Activated naive CD4-positive, alpha-beta T cell treated with anti-CD3 and anti-CD28 coated beads for 36 hours (primary cell): ENCODE data around the gene OS9. TPM values are rescaled to one million over a fixed set of nuclear protein-coding genes. Genes with fewer than 3 reads are reported as not detected.

Source experiments
- CTCF ChIA-PET: fragments of 350-600 bp; sonication (Branson Sonifier 250); formaldehyde crosslinking; loops from one replicate; lab custom pipeline; 2021; ENCODE audit warnings: antibody characterized with exemption; lab: Charles Lee
- DNase-seq: peaks from one replicate; pipeline ENCODE4 v3.0.0-alpha.2; 2020
- H3K27ac Mint-ChIP-seq: one replicate; pipeline ENCODE4 v1.8.0; 2021; ENCODE audit warnings: mild to moderate bottlenecking, mixed read lengths
- H3K27me3 Mint-ChIP-seq: one replicate; pipeline ENCODE4 v1.8.0; 2021; ENCODE audit warnings: low read depth, mixed read lengths
- H3K36me3 Mint-ChIP-seq: one replicate; pipeline ENCODE4 v1.8.0; 2021; ENCODE audit warnings: low read depth, mixed read lengths
- H3K4me1 Mint-ChIP-seq: one replicate; pipeline ENCODE4 v1.8.0; 2021; ENCODE audit warnings: low read depth, mixed read lengths
- H3K4me3 Mint-ChIP-seq: one replicate; pipeline ENCODE4 v1.8.0; 2021; ENCODE audit warnings: mild to moderate bottlenecking, moderate library complexity, mixed read lengths
- H3K9me3 Mint-ChIP-seq: one replicate; pipeline ENCODE4 v1.8.0; 2021; ENCODE audit warnings: mixed read lengths
- intact Hi-C: fragments of 100-400 bp; cut with micrococcal nuclease; formaldehyde crosslinking; loops from one replicate; pipeline ENCODE4 v1.15.1; 2023
- total RNA-seq, 2 experiments: library from RNA; stranded (reverse); gene quantifications; one replicate each; pipeline ENCODE4 v1.2.3, GENCODE V29; 2021

Gene OS9
- total RNA-seq, 2 experiments from 2014 or later: 60.7 to 60.9 TPM

DNA sequence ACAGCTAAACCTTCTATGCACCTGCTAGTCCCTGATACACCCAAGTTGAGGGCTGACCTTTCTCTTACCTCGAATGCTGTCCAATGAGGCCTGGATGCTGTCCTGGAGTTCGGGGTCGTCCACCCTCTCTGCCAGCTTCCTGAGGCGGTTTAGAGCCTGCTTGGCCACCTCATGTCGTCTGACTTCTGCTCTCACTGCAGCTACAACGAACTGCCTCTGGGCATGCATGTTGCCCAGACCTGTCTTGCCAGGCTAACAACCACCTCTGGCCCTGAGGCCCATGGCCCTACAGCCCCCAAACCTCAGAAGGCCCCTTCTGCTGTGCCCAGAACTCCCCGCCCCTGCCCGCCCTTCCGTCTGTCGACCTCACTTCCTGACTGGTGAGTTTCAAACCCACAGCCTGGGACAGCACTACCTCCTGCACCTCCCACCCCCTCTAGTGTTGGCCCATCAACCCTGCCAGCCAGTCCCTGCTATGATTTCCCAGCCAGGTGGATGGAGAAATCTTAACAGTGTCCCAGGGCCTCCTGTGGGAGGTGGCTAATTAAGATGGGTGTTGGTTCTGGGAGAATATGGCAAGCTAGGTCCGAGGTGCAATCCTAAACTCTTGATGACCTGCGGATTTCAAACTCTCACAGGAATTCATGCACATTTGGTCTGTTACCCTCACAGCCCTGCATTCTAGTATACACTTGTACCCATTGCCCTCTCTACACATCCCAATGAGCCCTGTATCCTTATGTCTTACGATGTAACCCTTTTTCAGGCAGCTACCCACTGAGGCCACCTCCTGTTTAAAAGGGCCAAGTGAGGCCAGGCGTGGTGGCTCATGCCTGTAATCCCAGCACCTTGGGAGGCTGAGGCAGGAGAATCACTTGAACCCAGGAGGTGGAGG, 48.2 kb downstream of the OS9 start:
- peaks cover 51% of the 10 kb centered on the region for H3K4me1 Mint-ChIP-seq
- H3K27me3 Mint-ChIP-seq: no peaks in the 10 kb centered on the region
- no peaks in the 10 kb centered on the region for H3K9me3 Mint-ChIP-seq
- peak; percentile 91 for DNase-seq
- CTCF ChIA-PET: interaction anchor here (0.6 to 4.0 kb wide), 23 partner anchors 8 to 280 kb away, joined by 3 to 21 read pairs (median 4); partner anchors contain the start of genes CDK4 and OS9
- H3K4me3 Mint-ChIP-seq: peak overlapping the region; percentile 97
- intact Hi-C loops: loop anchor here (1.0 to 5.0 kb wide), 8 partner anchors 13 to 500 kb away; partner anchors contain the start of genes B4GALNT1, DCTN2, GLI1 and MARCHF9
- peak overlapping the region; percentile 97 for H3K27ac Mint-ChIP-seq
- peaks cover 17% of the 10 kb centered on the region for H3K36me3 Mint-ChIP-seq

DNA sequence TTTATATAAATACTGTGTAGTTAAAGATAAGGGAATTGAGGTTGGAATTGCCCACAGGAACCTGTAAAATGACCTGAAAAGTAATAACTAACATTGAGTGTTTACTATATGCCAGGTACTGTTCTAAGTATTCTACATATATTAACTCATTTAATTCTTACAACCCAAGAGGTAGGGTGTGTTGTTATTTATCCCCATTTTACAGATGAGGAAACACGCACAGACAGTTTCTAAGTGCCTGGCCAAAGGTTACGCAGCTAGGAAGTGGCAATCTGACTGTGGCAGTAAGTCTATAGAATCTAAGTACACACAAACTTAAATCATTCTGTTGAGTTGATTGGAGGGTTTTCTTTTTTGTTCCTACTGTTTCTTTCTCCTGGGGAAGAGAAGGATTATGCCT, 49.8 kb downstream of the OS9 start:
- Mint-ChIP-seq H3K27me3 (no peaks in the 10 kb centered on the region), H3K27ac (peak overlapping the region; percentile 94), H3K4me1 (peaks cover 51% of the 10 kb centered on the region), H3K9me3 (no peaks in the 10 kb centered on the region), H3K4me3 (peak overlapping the region; percentile 85), H3K36me3 (peaks cover 26% of the 10 kb centered on the region)
- CTCF ChIA-PET: interaction anchor here (1.1 to 4.0 kb wide), 5 partner anchors 15 to 161 kb away, joined by 3 to 21 read pairs (median 6); partner anchors contain the start of gene OS9
- DNase-seq: no peak
- intact Hi-C loops: loop anchor here (1.0 to 5.0 kb wide), 3 partner anchors 9 to 501 kb away; partner anchors contain the start of genes ARHGAP9 and CDK4

DNA sequence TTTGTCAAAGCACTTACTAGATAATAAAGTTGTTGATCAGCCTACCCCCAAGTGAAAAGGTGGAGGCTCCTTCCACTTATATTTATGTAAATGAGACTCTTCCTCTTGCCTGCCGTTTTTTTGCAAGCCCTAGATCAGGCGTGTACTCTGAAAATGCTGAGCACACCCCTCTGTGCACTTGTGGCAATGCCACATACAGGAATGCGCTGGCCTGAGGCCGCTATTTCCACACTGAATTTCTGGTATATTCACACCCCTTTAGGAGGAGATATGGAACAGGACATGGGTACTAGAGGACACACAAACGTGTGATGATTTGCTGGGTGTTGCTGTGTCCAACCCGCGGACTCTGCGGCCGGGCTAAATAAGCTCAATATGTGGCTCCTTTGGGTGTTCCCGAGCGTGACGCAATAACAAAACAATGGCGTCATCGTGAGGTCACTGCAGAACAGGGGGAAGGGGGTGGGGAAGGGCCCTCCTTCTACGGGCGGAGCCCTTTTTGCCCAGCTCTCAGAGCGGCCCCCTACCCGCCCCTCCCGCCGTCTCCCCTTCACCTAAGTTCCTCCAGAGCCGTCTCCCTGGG, 50.4 kb downstream of the OS9 start:
- intact Hi-C loops: loop anchor here (1.0 to 5.0 kb wide), 3 partner anchors 8 to 502 kb away; partner anchors contain the start of genes ARHGAP9 and CDK4
- Mint-ChIP-seq H3K4me1 (peaks cover 46% of the 10 kb centered on the region), H3K27me3 (no peaks in the 10 kb centered on the region), H3K27ac (peak overlapping the region; percentile 94), H3K36me3 (peaks cover 30% of the 10 kb centered on the region), H3K9me3 (no peaks in the 10 kb centered on the region), H3K4me3 (peak overlapping the region; percentile 85)
- CTCF ChIA-PET: interaction anchor here (0.8 to 4.0 kb wide), 7 partner anchors 12 to 284 kb away, joined by 3 to 21 read pairs (median 6); partner anchors contain the start of gene OS9
- DNase-seq: peak; percentile 91

DNA sequence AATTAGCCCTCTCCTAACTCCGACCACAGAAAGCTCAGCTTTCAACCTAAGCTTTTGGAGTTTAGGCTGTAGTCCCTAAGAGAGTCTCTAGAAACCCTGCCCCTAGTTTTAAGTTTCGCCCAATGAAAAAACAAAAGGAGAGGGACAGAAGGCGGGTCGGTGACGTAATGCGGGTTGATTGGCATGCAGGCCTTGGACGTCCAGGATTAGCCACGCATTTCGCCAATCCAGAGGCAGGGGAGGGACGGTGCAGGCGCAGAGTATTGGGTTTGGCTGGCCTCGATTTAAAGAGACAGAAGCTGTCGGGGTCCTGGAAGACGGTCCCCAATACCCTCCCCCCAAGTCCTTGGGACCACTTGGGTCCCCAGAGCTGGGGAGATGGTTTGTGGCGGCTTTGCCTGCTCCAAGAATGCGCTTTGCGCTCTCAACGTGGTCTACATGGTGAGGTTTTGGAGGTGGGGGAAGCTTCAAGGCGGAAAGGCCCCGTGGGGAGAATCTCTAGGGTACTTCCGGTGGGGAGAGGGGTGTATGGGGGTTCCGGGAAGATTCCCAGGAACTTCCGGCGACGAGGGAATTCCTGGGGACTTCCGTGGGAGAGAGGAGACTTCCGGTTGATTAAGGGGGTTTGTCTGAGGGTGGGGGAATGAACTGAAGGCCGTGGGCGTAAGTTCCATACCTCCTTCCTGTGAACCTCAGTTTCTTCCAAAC, 51.0 kb downstream of the OS9 start, which contains the start of gene TSPAN31:
Gene TSPAN31 (plus strand): TSS at position 263 of the 708 bp plus-strand sequence. CDS start 116 bp downstream, at position 379.
- H3K4me3 Mint-ChIP-seq: peak within 1 kb of the TSS; percentile 85
- DNase-seq: peak; percentile 99
- no peaks in the 10 kb centered on the region for H3K27me3 Mint-ChIP-seq
- intact Hi-C loops: loop anchor here (1.0 to 5.0 kb wide), 3 partner anchors 7 to 503 kb away; partner anchors contain the start of genes ARHGAP9 and CDK4
- H3K4me1 Mint-ChIP-seq: peaks cover 40% of the 10 kb centered on the region
- H3K9me3 Mint-ChIP-seq: no peaks in the 10 kb centered on the region
- H3K27ac Mint-ChIP-seq: peak within 1 kb of the TSS; percentile 94
- peaks cover 32% of the 10 kb centered on the region for H3K36me3 Mint-ChIP-seq
- CTCF ChIA-PET: interaction anchor here (0.6 to 2.3 kb wide), 7 partner anchors 12 to 285 kb away, joined by 3 to 8 read pairs (median 4); partner anchors contain the start of gene OS9

DNA sequence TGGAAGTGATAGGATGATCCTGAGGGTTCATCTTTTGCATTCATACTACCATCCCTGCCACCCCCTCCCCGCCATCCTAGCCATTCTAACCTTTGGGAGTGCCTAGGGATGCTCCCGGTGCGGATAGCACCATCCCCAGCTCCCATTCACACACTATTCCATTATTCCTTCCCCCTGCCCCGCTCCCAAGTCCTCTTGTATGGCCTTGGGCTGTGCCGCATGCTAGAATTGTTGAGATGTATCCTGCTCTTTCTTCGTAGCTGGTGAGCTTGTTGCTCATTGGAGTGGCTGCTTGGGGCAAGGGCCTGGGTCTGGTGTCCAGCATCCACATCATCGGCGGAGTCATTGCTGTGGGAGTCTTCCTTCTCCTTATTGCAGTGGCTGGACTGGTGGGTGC, 51.6 kb downstream of the OS9 start:
- H3K4me3 Mint-ChIP-seq: peak overlapping the region; percentile 85
- H3K27me3 Mint-ChIP-seq: no peaks in the 10 kb centered on the region
- CTCF ChIA-PET: interaction anchor here (0.6 to 2.3 kb wide), 6 partner anchors 11 to 285 kb away, joined by 3 to 8 read pairs (median 5); partner anchors contain the start of gene OS9
- peaks cover 36% of the 10 kb centered on the region for H3K36me3 Mint-ChIP-seq
- H3K4me1 Mint-ChIP-seq: peaks cover 42% of the 10 kb centered on the region
- H3K9me3 Mint-ChIP-seq: no peaks in the 10 kb centered on the region
- intact Hi-C loops: loop anchor here (2.0 kb wide), 1 partner anchor 267 kb away; the partner anchor contains the start of gene ARHGAP9
- peak overlapping the region; percentile 94 for H3K27ac Mint-ChIP-seq
- no peak for DNase-seq

DNA sequence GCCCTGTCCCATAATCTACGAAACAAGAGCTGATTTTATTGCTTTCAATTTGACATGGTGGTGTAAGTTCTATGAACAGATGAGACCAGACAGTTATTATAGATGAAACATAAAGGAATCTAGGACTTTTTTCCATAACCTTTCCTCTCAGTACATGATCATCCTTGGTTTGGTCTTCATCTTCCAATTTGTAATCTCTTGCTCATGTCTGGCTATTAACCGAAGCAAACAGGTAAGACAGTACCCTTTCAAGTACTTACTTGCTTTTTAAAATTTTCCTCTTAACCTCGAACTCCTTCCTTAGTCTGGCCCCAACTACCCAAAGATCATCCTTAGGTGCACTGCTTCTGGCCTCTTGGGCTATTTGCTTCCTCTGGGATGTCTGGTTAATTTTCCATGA, 52.1 kb downstream of the OS9 start:
- peaks cover 42% of the 10 kb centered on the region for H3K4me1 Mint-ChIP-seq

DNA sequence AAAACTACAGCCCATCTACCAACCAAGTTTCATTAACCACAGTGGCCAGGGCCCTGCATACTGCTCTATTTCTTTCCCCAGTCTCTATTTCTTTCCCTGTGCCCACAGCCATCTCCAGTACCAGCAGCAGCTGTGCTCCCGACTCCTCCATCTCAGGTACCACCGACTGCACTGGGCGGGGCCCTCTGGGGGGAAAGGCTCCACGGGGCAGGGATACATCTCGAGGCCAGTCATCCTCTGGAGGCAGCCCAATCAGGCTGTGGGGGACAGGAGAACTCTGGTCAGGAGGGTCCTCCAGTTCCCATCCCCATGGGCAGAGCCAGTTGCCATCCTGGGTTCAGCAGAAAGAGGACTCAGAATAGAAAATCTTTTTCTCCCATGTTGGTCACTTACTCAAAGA, 55.1 kb downstream of the OS9 start:
- intact Hi-C loops: no loop called here
- Mint-ChIP-seq H3K4me1 (peaks cover 55% of the 10 kb centered on the region), H3K27ac (no peak overlapping the region), H3K27me3 (no peaks in the 10 kb centered on the region), H3K9me3 (no peaks in the 10 kb centered on the region), H3K4me3 (no peak overlapping the region), H3K36me3 (peaks cover 50% of the 10 kb centered on the region)
- no peak for DNase-seq
- CTCF ChIA-PET: interaction anchor here (1.9 kb wide), 1 partner anchor 10 kb away, joined by 5 read pairs; no protein-coding TSS in a partner anchor

More for the DNA sequence above, 52.1 kb downstream of the OS9 start:
- no peaks in the 10 kb centered on the region for H3K9me3 Mint-ChIP-seq
- peak overlapping the region; percentile 85 for H3K4me3 Mint-ChIP-seq
- CTCF ChIA-PET: interaction anchor here (1.9 kb wide), 1 partner anchor 11 kb away, joined by 8 read pairs; no protein-coding TSS in a partner anchor
- peak overlapping the region; percentile 94 for H3K27ac Mint-ChIP-seq
- intact Hi-C loops: no loop called here
- H3K36me3 Mint-ChIP-seq: peaks cover 39% of the 10 kb centered on the region
- H3K27me3 Mint-ChIP-seq: no peaks in the 10 kb centered on the region
- no peak for DNase-seq

DNA sequence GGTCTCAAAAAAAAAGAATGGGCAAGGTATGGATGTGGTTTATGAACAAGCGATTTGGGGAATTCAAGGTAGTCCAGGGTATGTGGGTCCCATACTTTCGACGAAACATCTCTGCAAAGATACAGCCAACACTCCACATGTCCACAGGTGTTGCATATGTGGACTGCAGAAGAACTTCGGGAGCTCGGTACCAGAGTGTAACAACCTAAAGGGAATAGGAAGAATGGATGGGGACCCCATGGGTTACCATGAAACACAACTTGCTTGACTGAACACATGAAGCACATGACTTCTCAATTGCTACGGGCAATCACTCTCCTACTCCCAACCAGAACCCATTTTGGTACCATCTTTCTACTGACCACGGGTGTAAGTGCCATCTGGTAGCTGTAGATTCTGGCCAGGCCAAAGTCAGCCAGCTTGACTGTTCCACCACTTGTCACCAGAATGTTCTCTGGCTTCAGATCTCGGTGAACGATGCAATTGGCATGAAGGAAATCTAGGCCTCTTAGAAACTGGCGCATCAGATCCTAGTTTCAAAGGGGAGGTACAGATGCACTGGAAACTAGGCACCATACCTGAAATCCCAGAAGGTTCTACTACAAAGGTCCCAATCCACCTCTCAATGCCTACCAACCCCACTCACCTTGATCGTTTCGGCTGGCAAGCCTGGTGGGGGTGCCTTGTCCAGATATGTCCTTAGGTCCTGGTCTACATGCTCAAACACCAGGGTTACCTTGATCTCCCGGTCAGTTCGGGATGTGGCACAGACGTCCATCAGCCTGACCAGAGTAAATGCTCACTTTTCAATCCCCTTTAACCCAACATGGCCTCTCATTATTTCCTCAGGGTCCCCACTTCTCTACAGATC, 56.9 kb downstream of the OS9 start:
- Mint-ChIP-seq H3K27me3 (no peaks in the 10 kb centered on the region), H3K9me3 (no peaks in the 10 kb centered on the region), H3K27ac (peak overlapping the region; percentile 99), H3K4me3 (peak overlapping the region; percentile 100), H3K36me3 (peaks cover 41% of the 10 kb centered on the region), H3K4me1 (peaks cover 46% of the 10 kb centered on the region)
- no peak for DNase-seq
- CTCF ChIA-PET: interaction anchor here (1.1 to 1.9 kb wide), 3 partner anchors 8 to 10 kb away, joined by 3 to 5 read pairs (median 5); no protein-coding TSS in a partner anchor
- intact Hi-C loops: loop anchor here (1.0 to 5.0 kb wide), 2 partner anchors 272 to 513 kb away; a partner anchor contains a TSS

DNA sequence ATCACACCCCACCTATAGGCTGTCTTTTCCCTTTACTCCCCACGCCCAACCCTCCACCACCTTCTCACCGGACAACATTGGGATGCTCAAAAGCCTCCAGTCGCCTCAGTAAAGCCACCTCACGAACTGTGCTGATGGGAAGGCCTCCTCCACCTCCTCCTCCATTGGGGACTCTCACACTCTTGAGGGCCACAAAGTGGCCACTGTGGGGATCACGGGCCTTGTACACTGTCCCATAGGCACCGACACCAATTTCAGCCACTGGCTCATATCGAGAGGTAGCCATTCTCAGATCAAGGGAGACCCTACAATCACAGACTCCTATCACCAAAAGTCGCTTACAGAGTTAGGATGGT, 57.5 kb downstream of the OS9 start:
- peaks cover 45% of the 10 kb centered on the region for H3K4me1 Mint-ChIP-seq
- no peak for DNase-seq
- peaks cover 38% of the 10 kb centered on the region for H3K36me3 Mint-ChIP-seq
- H3K27ac Mint-ChIP-seq: peak overlapping the region; percentile 99
- H3K27me3 Mint-ChIP-seq: no peaks in the 10 kb centered on the region
- CTCF ChIA-PET: no interaction called here
- intact Hi-C loops: loop anchor here (1.0 to 5.0 kb wide), 2 partner anchors 273 to 514 kb away; a partner anchor contains a TSS
- peak overlapping the region; percentile 100 for H3K4me3 Mint-ChIP-seq
- H3K9me3 Mint-ChIP-seq: no peaks in the 10 kb centered on the region

DNA sequence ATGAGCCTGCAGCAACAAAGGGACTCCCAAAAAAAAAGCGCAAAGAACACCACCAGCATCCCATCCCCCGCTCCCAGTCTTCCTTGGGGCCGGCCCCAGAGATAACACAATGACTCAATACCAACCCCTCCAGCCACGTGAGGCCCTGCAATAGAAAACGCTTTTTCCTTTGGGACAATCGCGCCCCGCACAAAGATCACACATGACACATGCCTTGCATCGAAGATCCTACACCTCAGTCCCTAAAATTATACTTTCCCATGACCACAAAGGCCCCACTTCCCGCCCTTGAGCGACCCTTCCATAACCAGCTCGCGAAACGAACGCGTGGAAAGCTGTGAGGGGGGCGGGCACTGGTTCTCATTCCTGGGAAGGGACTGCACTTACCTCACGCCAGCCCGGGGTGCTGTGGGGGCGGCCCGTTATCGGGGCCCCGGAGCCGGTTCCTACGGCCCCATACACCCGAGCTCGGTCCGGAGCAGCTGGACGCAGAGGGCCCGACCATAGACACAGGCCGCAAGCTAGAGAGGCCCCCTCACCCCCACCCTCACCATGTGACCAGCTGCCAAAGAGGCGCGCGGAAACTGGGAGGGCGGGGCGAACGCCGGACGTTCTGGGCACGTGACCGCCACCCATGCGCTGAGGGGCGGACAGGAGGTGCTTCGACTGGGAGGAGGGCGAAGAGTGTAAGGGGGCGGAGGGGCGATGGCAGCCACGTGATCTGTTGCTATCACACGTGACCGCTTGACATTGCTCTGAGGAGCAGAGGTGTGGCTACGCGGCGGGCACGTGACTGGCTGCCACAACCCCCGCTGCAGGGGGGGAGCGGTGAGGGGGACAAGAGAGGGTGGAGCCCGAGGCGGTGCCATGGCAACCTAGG, 58.1 kb downstream of the OS9 start, which contains the start of gene CDK4:
Gene CDK4 (minus strand): TSS at position 523 of the 880 bp plus-strand sequence. CDS start 593 bp downstream, outside the sequence.
- Mint-ChIP-seq H3K27ac (peak within 1 kb of the TSS; percentile 99), H3K4me3 (peak within 1 kb of the TSS; percentile 100), H3K4me1 (peaks cover 51% of the 10 kb centered on the region), H3K36me3 (peaks cover 41% of the 10 kb centered on the region), H3K9me3 (no peaks in the 10 kb centered on the region), H3K27me3 (no peaks in the 10 kb centered on the region)
- DNase-seq: peak; percentile 99
- intact Hi-C loops: loop anchor here (1.0 to 5.0 kb wide), 10 partner anchors 8 to 515 kb away; partner anchors contain the start of genes ATP23, EEF1AKMT3, MBD6 and METTL1
- CTCF ChIA-PET: interaction anchor here (0.8 to 0.9 kb wide), 2 partner anchors 11 to 31 kb away, joined by 3 to 4 read pairs; partner anchors contain the start of gene TSFM
